KBM-7 (cell line): ENCODE results near the gene NID1.
A peak's percentile ranks its signal among the peaks of the same experiment; 100 is the strongest.

Experiments
- DNase-seq: peaks from one replicate; pipeline ENCODE4 v3.0.0-alpha.2; 2015
- in situ Hi-C: fragments of 300-500 bp; cut with MboI; formaldehyde crosslinking; loops from 2 replicates; pipeline ENCODE4 v1.14.3; 2020; ENCODE audit warnings: low sequenced_read_pairs, low pct_unique_long_range_greater_than_20kb, mixed read lengths

NID1 gene

GRCh38 chr1:236039740-236040685, 24.9 kb downstream of the NID1 start:
- in situ Hi-C loops: no loop called here
- no peak for DNase-seq

- in situ Hi-C loops: no loop called here
- no peak for DNase-seq
Measured at GRCh38 chr1:236038034-236038433, 26.9 kb downstream of the NID1 start.

GRCh38 chr1:236035681-236036101, 29.2 kb downstream of the NID1 start:
- in situ Hi-C loops: no loop called here
- DNase-seq: no peak

GRCh38 chr1:236033336-236033735, 31.6 kb downstream of the NID1 start:
- DNase-seq: no peak
- in situ Hi-C loops: no loop called here

GRCh38 chr1:236030534-236030933, 34.4 kb downstream of the NID1 start:
- DNase-seq: no peak
- in situ Hi-C loops: no loop called here

GRCh38 chr1:236029428-236029940, 35.4 kb downstream of the NID1 start:
- in situ Hi-C loops: no loop called here
- no peak for DNase-seq

GRCh38 chr1:236027104-236027503, 37.8 kb downstream of the NID1 start:
- in situ Hi-C loops: no loop called here
- DNase-seq: peak; percentile 75

GRCh38 chr1:236025836-236026235, 39.1 kb downstream of the NID1 start:
- DNase-seq: no peak
- in situ Hi-C loops: no loop called here

GRCh38 chr1:236024641-236025040, 40.2 kb downstream of the NID1 start:
- no peak for DNase-seq
- in situ Hi-C loops: no loop called here

GRCh38 chr1:236023926-236024565, 40.8 kb downstream of the NID1 start:
- no peak for DNase-seq
- in situ Hi-C loops: no loop called here

- in situ Hi-C loops: no loop called here
- no peak for DNase-seq
Measured at GRCh38 chr1:236021424-236022135, 43.3 kb downstream of the NID1 start.

- in situ Hi-C loops: no loop called here
- no peak for DNase-seq
Measured at GRCh38 chr1:236020359-236021219, 44.3 kb downstream of the NID1 start.

- DNase-seq: no peak
- in situ Hi-C loops: no loop called here
Measured at GRCh38 chr1:236018885-236019453, 45.9 kb downstream of the NID1 start.

- DNase-seq: no peak
- in situ Hi-C loops: no loop called here
Measured at GRCh38 chr1:236016782-236017400, 48.0 kb downstream of the NID1 start.

GRCh38 chr1:236016083-236016482, 48.8 kb downstream of the NID1 start:
- no peak for DNase-seq
- in situ Hi-C loops: no loop called here

GRCh38 chr1:236015539-236015938, 49.4 kb downstream of the NID1 start:
- no peak for DNase-seq
- in situ Hi-C loops: no loop called here

GRCh38 chr1:236013330-236013729, 51.6 kb downstream of the NID1 start:
- DNase-seq: no peak
- in situ Hi-C loops: no loop called here

- in situ Hi-C loops: no loop called here
- no peak for DNase-seq
Measured at GRCh38 chr1:236011641-236012040, 53.2 kb downstream of the NID1 start.
